GM12864 (cell line): ENCODE data around the gene TMEM267.

Experiments used
- DNase-seq: peaks from one replicate; pipeline ENCODE4 v3.0.0-alpha.2; 2011; ENCODE audit warnings: low read depth
- H3K4me3 ChIP-seq: 2 replicates; pipeline ENCODE4 v1.5.1; 2011; ENCODE audit warnings: mild to moderate bottlenecking, low read depth, low read length, control low read depth
- CTCF ChIP-seq: IDR thresholded peaks from 2 replicates; pipeline ENCODE4 v1.5.1; 2011; ENCODE audit warnings: low read depth, mild to moderate bottlenecking, moderate library complexity, low read length, control low read depth, inconsistent platforms; ENCODE audit errors: missing control alignments

The TMEM267 gene, protein sequence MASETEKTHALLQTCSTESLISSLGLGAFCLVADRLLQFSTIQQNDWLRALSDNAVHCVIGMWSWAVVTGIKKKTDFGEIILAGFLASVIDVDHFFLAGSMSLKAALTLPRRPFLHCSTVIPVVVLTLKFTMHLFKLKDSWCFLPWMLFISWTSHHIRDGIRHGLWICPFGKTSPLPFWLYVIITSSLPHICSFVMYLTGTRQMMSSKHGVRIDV

DNA sequence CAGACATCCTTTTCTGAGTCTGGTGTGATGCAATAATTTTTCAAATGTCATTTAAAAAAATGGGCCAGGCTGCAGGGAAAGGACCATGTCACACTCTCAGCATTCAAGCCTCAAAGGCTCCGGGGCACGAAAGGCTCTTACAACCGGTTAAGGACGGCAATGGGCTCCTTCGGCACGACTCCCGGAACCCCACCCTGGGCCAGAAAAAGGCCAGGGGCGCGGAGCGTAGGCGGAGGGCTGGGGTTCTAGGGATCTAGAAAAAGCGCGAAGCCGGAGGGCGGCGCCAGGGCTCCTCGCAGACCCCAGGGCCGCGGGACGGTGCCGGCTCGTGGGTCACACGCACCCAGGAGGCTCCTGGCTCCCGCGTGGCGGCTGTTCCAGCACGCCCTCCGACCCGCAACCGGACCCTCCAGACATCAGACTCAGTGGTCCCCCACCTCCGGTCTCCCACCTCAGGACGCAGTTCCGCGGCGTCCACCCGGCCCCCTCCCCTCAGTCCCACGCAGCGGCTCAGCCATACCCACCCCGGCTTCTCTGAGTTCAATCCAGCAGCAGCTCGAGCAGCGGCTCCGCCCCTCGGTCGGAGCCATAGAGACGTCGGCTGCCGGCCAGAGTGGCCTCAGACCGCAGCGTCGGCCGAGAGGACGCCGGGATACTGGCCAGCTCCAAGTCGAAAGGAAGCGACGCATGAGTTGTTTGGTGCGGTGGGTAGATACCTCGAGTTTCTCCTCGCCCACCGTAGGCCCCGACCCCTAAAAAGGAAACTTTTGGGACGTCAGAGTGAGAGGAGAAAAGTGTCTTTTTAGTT lies at the start of gene TMEM267:
TSS of gene TMEM267 (minus strand) at position 568 of the 808 bp plus-strand sequence. CDS start 29,896 bp downstream, outside the sequence.
- H3K4me3 ChIP-seq = peak within 1 kb of the TSS; percentile 79
- peak; percentile 77 for DNase-seq
- TF ChIP-seq CTCF = no peak

DNA sequence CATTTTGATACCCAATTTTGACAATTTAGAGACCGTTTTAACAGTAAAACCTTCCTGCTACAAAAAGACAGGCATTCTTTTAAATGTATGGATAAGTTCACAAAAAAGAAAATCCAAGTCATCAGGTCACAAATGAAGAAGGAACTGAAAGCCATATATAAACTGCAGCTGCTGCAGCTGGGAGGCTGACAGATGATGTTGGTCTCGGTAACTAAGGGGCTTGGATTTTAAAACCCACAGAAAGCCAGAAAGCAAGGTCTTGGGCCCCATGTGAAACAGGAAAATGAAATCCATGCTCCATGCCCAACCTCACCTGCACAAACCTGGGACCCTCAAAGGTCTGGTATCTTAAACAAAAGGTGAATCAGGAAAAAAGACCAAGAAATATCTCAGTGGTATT lies 47.0 kb upstream of the TMEM267 start:
- no peak for DNase-seq
- no peak for TF ChIP-seq CTCF
- no peak overlapping the region for H3K4me3 ChIP-seq

DNA sequence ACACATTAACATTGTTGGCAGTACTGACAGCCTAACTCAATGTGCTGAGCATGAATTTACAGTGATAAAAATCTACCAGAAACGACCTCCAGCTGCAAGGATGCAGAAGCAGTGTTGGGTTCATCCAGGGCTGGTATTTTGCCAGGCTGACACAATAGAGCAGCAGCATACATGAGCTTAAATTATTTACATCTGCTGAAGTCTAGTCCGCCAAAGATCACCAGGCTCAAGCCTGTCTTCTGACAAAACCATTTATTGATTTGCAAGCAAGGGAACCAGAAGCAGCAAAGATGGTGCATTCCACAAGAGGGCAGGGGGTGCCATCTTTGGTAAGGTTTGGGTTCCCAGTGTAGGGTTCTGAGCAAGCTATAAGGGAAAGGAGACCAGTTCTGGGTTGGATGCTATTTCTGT lies 40.0 kb upstream of the TMEM267 start:
- no peak for TF ChIP-seq CTCF
- H3K4me3 ChIP-seq = no peak overlapping the region
- DNase-seq = no peak

DNA sequence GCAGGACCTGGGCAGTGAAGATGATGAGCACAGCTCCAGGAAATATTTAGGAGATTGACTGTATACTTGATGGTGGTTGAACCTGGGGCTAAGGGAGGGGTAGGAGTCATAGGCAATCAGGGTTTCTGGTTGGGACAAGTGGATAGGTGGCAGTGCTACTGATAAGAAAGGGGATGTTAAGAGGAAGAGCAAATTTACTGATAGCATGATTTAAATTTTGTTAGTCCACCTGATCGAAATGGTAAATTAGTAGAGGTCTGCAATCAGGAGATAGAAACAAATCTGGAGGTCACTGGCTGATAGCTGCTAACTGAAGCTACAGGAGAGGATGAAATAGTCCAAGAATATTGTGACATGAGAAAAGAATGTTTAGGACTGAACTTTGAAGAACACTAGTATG lies 37.0 kb upstream of the TMEM267 start:
- no peak for DNase-seq
- no peak for TF ChIP-seq CTCF
- no peak overlapping the region for H3K4me3 ChIP-seq

DNA sequence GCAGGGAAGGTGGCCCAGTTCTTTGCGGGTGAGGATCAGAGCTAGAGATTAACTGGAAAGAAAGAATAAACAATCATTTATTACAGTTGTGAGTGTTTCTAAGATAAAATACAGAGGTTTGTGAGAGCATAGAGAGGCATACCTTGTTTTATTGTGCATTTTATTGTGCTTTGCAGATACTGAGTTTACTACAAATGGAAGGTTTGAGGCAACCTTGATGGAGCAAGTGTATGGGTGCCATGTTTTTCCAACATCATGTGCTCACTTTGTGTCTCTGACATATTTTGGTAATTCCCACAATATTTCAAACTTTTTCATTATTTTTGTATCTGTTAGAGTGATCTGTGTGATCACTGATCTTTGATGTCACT lies 32.0 kb upstream of the TMEM267 start:
- no peak for DNase-seq
- TF ChIP-seq CTCF = no peak
- H3K4me3 ChIP-seq = peak overlapping the region; percentile 65

DNA sequence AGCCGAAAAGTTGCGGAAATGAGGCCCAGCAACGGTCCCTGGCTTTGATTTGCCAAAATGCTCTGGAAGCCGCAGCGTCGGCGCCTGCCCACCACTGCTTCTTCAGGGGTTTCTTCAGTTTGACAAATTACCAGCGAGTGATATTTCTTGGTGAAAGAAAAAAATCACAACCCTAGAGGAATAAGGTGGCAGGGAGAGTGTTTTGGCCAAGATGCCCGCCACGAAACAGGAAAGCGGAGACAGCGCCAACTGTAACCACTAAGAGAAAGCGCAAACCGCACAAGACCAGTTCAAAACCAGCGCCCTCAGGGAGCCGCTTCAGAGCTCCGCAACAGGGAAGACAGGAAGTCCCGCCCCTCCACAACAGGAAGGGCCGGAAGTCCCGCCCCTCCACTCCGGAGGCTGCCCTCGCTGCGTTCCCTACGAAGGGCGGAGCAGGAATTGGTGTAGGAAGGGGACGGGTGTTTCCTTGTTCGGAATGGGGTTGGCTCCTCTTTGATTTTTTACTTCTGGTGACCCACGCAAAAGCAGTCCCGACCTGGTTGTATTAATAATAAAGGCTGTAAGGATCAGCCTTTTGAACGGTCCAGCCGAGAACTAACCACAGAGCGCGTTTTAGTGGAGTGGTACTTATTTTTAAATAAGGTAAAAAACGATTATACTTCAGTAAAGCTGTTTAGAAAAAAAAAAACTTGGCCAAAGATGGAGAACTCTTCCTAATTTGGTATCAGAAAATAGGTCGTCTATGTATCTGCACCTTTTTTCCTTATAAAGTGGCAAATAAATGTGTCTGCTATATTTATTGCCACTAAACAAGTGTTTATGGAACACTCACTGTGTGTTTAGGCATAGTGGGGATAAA lies 31.4 kb upstream of the TMEM267 start, which contains the start of gene C5orf34:
TSS of gene C5orf34 (minus strand) at position 333 of the 862 bp plus-strand sequence. CDS start 5,809 bp downstream, outside the sequence.
- DNase-seq = peak; percentile 81
- no peak for TF ChIP-seq CTCF
- H3K4me3 ChIP-seq = peak within 1 kb of the TSS; percentile 65
